GM06990 (cell line): ENCODE data around the gene PELO.
"Not testable (repeated sequence)": the region's sequence is repeated elsewhere in the genome, so short reads cannot be mapped to it uniquely, and the experiment has no call there.

ENCODE experiments used
- DNase-seq: peaks from one replicate; pipeline ENCODE4 v3.0.0-alpha.2; 2011; ENCODE audit not compliant: insufficient read length; ENCODE audit errors: extremely low read depth
- H3K27me3 ChIP-seq: replicated peaks from 2 replicates; pipeline ENCODE4 v1.6.0; 2011; ENCODE audit warnings: low read length; ENCODE audit not compliant: control insufficient read depth, insufficient read depth
- H3K36me3 ChIP-seq: 2 replicates; pipeline ENCODE4 v1.5.1; 2011; ENCODE audit warnings: low read length; ENCODE audit not compliant: control insufficient read depth, insufficient read depth
- H3K4me3 ChIP-seq: replicated peaks from 2 replicates; pipeline ENCODE4 v1.5.1; 2011; ENCODE audit warnings: low read depth, mild to moderate bottlenecking, control low read depth, low read length
- CTCF ChIP-seq: IDR thresholded peaks from 2 replicates; pipeline ENCODE4 v1.5.1; 2011; ENCODE audit warnings: low read length, control low read depth, mild to moderate bottlenecking, inconsistent platforms; ENCODE audit not compliant: insufficient read depth, poor library complexity, severe bottlenecking

PELO gene

DNA sequence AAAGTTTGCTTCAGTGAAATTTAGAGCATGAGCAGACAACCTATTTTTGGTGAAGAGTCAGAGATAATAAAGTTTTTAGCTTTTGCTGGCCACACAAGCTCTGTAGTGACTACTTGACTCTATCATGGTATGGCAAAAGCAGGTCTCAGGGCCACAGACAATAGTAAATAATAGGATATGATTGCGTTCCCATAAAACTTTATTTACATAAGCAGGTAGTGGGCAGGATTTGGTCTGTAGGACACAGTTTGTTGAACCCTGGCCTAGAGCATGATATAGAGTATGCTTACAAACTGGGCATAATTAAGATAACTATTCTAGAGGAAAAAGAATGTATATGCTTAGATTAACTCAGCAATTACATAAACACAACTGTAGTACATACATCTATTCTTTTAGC lies 30.1 kb downstream of the PELO start:
- H3K27me3 ChIP-seq: no peaks in the 10 kb centered on the region
- no peaks in the 10 kb centered on the region for H3K36me3 ChIP-seq
- no peak for TF ChIP-seq CTCF
- no peak for DNase-seq
- H3K4me3 ChIP-seq: no peak overlapping the region

GRCh38 chr5:52818360-52818759 lies 30.6 kb downstream of the PELO start:
- Histone ChIP-seq H3K27me3 (no peaks in the 10 kb centered on the region), H3K36me3 (no peaks in the 10 kb centered on the region), H3K4me3 (no peak overlapping the region)
- TF ChIP-seq CTCF: no peak
- DNase-seq: no peak

DNA sequence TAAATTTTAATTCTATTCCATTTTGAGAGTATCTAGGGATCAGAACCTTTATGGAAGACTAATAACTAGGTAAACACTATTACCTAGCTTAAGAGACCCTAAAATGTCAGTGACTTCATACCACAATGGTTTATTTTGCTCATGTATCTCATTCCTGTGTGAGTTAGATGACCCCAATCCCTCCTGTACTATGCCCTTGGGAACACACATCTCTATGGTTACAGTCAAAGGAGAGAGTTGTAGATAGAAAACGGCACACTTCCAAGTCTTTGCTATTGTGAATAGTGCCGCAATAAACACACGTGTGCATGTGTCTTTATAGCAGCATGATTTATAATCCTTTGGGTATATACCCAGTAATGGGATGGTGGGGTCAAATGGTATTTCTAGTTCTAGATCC lies 31.1 kb downstream of the PELO start:
- not testable (repeated sequence) for H3K27me3 ChIP-seq, DNase-seq, H3K4me3 ChIP-seq, H3K36me3 ChIP-seq

DNA sequence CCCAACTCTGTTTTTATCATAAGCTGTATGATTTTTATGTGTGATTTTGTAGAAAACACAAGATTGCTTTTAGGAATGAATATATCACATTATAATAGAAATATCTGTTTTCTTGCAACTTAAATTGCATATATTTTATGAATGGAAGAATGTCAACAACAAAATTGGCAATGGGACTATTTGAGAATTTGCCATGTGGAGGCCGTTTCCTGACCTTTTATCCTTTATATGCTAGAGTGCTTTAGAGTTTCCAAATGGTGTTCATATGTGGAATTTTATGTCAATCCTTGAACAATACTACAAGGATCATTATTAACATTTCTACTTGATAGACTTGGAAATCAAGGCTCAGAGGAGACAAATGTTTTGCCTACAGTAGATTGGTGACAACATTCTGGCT lies 34.2 kb downstream of the PELO start:
- H3K4me3 ChIP-seq: no peak overlapping the region
- no peak for TF ChIP-seq CTCF

DNA sequence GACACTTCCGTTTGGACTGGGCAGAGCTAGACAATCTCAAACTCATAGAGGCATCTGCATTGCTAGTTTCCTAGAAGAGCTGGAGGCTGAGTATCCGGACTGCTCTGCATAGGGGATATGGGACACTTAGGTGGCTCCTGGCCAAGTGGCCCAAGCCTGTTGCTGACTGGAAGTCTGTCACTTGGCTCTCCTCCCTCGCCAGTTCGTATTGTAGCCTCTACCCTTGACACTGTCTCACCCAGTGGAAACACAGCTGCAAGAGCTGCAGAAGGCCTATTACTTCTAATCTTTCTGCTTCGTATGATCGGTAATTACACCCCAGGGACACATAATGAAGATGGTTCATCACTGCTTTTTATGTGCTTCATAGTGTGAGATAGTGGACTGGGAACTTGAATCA lies 34.7 kb downstream of the PELO start:
- TF ChIP-seq CTCF: no peak
- Histone ChIP-seq H3K27me3 (no peaks in the 10 kb centered on the region), H3K36me3 (no peaks in the 10 kb centered on the region), H3K4me3 (no peak overlapping the region)
- DNase-seq: no peak

More for the DNA sequence above, 34.2 kb downstream of the PELO start:
- Histone ChIP-seq H3K36me3 (no peaks in the 10 kb centered on the region), H3K27me3 (no peaks in the 10 kb centered on the region)
- no peak for DNase-seq

DNA sequence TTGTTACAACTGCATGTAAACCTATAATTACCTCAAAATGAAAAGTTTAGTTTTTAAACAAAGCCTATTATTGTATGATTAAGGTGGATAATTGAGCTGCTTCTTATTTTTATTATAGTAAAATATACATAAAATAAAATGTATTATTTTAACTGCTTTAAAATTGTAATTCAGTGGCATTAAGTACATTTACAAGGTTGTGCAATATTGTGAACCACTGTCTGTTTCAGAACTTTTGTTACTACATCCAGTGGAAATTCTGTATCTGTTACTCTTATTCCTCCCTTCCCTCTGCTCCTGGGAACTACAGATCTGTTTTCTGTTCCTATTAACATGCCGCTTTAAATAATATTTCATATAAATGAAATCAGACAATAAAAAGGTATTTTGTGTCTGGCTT lies 37.1 kb downstream of the PELO start:
- Histone ChIP-seq H3K4me3 (no peak overlapping the region), H3K36me3 (no peaks in the 10 kb centered on the region), H3K27me3 (no peaks in the 10 kb centered on the region)
- DNase-seq: no peak
- TF ChIP-seq CTCF: no peak
